ENCODE data around the gene ALPK1.

- TF ChIP-seq GATA2 (IDR thresholded peaks at IDR 0.05; ENCODE audit: low read depth, low read length) (no peak), GATA3 (IDR thresholded peaks at IDR 0.05; ENCODE audit: low read depth, low read length) (no peak)
Observed at GRCh38 chr4:112402098-112402497, 104.9 kb downstream of the ALPK1 start.

Measured in SH-SY5Y (cell line).